GM21723 (cell line): ENCODE measurements around the gene NINL.

Source experiments
- ATAC-seq: cut with Tn5 transposase; IDR thresholded peaks from one replicate; pipeline ENCODE4 v1.9.1; 2021; ENCODE audit warnings: mild to moderate bottlenecking, moderate library complexity; ENCODE audit not compliant: unreplicated experiment

NINL gene

DNA sequence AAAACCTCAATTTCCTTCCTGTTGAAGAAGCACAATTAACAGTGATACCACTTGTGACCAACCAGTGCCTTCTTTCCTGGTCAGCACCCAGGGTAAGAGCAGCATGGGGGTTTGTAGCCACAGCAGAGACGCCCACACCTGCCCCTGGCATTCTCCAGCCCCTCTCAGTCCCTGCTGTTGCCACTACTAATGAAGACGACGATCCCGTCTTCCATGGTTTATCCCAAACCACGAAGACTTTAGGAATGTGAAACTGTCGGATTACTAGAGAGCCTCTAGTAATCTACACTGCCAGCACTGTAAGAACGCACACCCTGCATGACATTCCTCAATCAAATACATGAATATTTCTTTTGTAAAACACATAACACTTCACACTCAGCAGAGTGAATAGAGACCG is 117.9 kb downstream of the NINL start:
- ATAC-seq, result no peak

DNA sequence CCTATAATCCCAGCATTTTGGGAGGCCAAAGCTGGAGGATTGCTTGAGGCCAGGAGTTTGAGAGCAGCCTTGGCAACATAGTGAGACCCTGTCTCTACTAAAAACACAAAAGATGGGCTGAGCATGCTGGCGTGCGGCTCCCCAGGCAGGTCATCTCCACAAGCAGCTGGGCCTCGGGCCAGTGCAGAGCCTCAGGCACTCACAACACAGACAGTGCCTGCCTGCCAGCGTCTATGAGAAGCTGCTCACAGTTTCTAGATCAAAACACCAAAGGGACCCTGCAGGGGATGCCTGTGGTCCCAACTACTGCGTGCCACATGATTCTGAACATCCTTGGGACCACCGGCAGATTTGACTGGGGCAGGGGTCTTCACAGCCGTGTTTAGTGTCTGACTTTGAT is 118.5 kb downstream of the NINL start:
- no peak for ATAC-seq

DNA sequence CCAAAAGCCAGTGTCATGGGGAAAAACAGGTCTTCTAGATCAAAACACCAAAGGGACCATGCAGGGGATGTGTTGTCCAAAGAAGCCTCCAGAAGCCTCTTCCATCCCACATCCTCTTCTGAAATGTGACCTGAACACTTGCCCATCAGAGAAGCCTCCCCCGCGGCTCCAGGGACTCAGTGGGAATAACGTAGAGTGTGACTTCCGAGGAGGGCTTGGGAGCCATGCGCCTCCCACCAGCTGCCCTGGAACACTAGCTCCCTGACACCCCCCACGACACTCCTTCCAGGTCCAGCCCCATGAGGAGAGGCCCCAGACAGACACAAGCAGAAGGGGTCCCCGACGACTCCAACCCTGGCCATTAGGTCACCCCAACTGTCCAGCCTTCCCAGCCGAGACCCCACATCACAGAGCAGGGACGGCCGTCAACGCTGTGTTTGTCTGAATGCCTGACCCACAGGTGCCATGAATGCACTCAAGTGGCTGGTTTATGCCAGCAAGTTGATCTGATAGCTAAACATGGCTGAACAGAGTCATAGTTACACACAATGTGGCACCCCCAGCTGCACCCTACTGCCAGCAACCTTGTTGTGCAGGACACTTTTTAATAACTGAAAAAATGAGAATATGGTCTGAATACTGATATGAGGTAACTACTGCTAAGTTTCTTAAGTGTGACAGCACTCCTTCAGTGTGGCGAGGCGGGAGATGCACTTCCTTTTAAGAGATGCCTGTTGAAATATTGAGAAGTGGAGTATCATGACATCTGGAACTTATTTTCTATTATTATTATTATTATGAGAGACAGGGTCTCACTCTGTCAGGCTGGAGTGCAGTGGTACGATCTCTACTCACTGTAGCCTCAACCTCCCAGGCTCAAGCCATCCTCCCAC is 119.8 kb downstream of the NINL start:
- ATAC-seq, result no peak

GRCh38 chr20:25464501-25465242 is 120.7 kb downstream of the NINL start:
- no peak for ATAC-seq

GRCh38 chr20:25461786-25462545 is 123.4 kb downstream of the NINL start:
- ATAC-seq, result no peak

- ATAC-seq, result no peak
Measured at GRCh38 chr20:25461281-25461650, 124.1 kb downstream of the NINL start.

DNA sequence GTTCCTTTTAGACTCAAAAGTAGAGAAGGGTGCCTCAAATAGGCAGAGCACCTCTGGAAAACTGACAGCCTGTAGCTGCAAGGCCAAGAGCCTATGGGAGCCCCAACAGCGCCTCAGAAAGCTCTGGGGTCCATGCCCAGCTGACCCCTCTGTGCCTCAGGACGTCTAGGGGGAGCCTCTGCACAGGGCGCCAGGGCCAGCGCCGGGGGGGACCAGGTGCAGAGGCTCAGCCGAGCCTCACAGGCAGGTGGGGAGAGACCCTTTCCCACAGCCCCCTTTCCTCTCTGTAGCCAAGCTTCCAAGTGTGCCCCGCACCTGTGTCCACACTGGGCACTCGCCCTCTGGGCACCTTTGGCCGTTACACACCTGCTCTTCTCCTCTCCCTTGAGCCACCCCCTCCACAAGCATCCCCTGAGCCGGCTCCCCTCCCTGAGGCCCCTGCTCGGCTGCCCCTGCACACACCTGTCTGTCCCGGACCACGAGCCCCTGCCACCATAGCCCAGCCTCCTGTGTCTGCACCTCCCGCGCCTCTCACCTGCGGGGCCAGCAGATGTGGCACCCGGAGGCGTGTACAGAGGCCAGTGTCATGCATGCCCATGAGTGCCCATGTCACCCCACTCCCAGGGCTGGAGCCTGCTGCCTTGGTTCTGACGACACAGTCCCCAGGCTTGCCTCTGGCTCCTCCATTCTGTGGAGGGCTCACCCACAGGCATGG is 124.6 kb downstream of the NINL start:
- ATAC-seq, result no peak

DNA sequence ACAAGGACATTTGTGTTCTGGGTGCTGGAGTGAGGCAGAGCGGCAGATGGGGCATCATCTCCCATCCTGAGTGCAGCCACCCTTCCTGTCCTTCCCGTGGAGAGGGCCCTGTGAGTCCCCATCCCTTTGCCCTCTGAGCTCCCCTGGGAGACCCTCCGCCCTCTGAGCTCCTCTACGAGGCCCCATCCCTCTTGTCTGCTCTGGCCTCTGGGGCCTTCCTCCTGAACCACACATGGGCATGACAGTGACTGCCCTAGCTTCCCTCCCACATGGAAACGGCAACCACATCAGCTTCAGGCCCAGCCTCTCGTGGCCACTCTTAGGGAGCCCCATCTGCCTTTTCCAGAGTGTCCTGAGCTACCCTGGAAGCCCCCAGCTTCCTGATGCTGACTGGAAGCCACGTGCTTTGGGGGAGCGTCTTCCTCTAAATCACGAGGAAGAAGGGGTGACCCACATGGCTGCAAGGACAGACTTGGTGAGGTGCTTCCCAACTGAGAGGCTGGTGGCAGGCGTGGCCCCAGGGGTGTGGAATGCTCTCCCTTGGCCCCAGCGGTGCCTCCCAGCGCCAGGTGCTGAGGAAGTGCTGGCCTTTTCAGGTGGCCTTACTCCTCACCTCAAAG is 125.3 kb downstream of the NINL start:
- ATAC-seq, result no peak

DNA sequence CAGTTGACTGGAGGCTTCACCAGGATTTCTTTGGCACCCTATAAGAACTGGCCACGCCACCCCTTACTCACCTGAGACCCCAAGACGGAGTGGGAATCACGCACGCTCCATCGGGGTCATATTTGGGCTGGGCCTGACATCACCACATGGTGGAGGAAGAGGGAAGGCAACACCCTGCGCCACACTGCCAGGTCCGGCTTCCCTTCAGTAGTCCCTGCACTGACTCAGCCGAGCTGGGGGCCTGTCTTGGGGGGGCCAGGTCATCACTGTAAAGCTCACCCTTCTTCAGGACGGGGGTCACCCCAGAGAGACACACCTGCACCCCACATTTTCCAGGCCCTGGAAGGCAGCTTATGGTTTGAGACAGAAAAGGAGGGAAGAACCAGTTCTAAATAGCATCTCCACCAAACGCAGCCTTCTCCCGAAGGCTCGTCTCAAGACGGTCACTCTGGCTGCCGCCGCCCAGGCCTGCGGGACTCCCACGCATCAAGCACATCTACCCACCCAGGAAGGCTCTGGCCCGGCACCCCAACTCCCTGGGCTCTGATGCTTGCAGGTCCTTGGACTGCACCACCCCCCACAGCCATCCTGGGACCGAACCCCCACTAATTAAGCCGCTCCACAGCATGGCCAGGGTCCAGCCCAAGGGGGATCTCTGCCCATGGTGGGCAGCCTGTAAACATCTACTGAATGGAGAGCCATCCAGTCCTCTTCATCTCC is 126.1 kb downstream of the NINL start:
- ATAC-seq, result no peak

- no peak for ATAC-seq
Measured at GRCh38 chr20:25457886-25458680, 127.2 kb downstream of the NINL start.

DNA sequence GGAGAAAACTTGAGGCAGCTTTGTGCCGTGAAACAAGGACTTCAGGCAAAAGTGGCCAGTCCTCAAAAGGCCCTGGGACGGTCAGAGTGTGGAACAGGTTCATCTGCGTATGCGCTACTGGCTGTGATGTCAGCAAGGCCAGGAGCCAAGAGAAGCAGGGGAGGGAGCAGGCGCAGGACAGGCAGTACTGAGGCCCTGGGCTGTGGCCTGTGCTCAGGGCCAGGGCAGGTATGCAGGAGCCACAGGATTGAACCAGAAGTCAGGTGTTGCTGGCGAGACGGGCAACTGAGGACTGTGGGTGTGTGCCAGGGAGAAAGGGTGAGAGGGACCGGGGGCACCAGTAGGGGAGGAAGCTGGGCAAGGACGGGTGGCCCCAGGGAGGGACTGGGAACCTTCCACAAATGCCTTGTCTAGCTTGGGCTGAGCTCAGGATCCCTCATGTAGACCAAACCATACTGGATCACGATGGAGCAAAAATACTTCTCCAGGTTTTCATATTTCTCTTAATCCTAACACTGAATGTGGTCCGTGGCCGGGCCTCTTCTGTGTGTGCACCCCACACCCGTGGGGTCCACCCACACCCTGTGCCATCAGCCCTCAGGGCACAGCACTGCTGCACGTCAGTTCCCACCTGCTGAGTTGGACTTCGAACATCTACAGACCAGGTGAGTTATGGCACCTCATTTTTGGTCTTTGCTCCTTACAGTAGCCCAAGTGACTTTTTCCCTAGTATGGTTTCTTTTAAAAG is 131.0 kb downstream of the NINL start:
- ATAC-seq, result no peak

GRCh38 chr20:25453035-25453810 is 132.1 kb downstream of the NINL start:
- no peak for ATAC-seq

DNA sequence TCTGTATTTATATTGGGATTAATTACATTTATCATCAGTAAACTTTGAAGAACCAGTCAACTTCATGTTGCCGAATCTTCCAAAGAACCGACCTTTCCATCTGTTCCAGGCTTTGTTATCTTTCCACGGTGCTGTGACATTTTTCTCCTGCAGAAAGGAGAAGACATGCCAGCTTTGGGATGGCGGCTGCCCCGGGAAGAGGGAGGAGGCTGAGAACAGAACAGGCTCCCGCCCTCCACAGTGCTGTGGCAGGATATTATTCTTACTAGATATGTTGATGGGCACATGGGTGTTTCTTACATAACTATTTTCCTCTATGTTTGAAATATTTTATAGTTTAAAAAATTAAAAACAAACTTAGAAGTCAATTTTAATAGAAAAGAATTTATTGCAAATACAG is 133.0 kb downstream of the NINL start:
- ATAC-seq, result no peak

- ATAC-seq, result no peak
Measured at GRCh38 chr20:25447671-25448070, 137.7 kb downstream of the NINL start.

DNA sequence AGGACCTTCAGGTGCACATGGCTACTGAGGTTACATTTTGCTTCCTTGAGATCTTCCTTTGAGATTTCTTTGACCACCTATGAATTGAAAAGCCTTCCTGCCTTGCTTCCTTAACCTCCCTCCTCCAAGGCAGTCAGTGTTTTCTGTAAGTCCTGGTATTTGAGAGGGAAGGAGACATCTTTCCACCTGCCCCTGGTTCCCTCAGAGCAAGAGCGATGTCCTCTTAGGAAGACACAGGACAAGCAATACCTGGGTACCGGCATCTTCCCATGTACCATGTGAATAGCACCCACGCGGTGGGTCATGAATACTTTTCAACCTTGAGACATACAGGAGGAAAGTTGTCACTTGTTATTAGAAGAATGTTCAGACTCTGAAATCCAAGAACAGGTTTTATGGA is 140.8 kb downstream of the NINL start:
- ATAC-seq, result no peak

DNA sequence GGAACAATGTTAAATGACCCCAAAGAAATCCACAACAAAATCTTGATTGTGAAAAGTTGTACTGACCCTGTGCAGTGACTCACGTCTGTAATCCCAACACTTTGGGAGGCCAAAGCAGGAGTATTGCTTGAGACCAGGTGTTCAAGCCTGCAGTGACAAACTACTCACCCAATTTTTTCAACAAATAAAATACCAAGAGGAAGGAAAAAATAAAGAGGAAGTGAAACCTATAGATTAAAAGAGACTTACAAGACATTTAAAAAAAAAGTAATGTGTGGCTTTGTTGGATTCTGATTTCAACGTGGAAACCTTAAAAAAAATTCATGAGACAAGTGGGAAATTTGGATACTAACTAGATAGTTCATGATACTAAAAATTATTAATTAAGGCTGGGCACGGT is 146.0 kb downstream of the NINL start:
- peak; percentile 76 for ATAC-seq

GRCh38 chr20:25437153-25437581 is 148.2 kb downstream of the NINL start:
- ATAC-seq, result no peak
